ENCODE measurements around the gene RNF150. TPM values are rescaled to one million over a fixed set of nuclear protein-coding genes. Genes with fewer than 3 reads are reported as not detected.
A peak's percentile ranks its signal among the peaks of the same experiment; 100 is the strongest.

RNF150 gene
- total RNA-seq, 1 experiment from 2014 or later = 1.3 TPM

- ChIA-PET POLR2A (interaction anchor here (0.5 kb wide), 1 partner anchor 274 kb away, joined by 3 read pairs; no protein-coding TSS in a partner anchor), CTCF (interaction anchor here (0.5 kb wide), 1 partner anchor 245 kb away, joined by 7 read pairs; the partner anchor contains the start of gene RNF150)
- TF ChIP-seq TCF7L2 (IDR thresholded peaks at IDR 0.05; ENCODE audit: low read depth, low read length) (no peak), SIN3A (IDR thresholded peaks at IDR 0.05; ENCODE audit: borderline replicate concordance, insufficient read depth, low read depth, low read length) (no peak), POLR2AphosphoS5 (IDR thresholded peaks at IDR 0.05; ENCODE audit: low read depth, low read length) (no peak), CTCF (IDR thresholded peaks at IDR 0.05) (no peak), REST (IDR thresholded peaks at IDR 0.05; ENCODE audit: insufficient read depth in 1 of 2, low read depth in 2 of 2, low read length in 1 of 2) (no peak)
- Histone ChIP-seq H3K27ac (ENCODE audit: low read length) (no peak overlapping the region), H3K4me1 (ENCODE audit: control insufficient read depth, insufficient read depth, low read length) (no peaks in the 10 kb centered on the region), H3K27me3 (ENCODE audit: control insufficient read depth, insufficient read depth, low read length) (no peaks in the 10 kb centered on the region), H3K9me3 (ENCODE audit: control insufficient read depth, insufficient read depth, low read depth, low read length) (no peaks in the 10 kb centered on the region), H3K36me3 (ENCODE audit: control insufficient read depth, insufficient read depth, low read length) (no peaks in the 10 kb centered on the region), H3K4me3 (ENCODE audit: low read depth in 2 of 2, low read length in 2 of 2) (no peak overlapping the region)
- ATAC-seq (no peak), DNase-seq (ENCODE audit: low read depth, low spot score) (no peak)
- intact Hi-C loops (cut with micrococcal nuclease; ENCODE audit: unreplicated experiment) (no loop called here), in situ Hi-C loops (cut with HindIII; ENCODE audit: low pct_unique_long_range_greater_than_20kb, low sequenced_read_pairs) (no loop called here)
- BruUV-seq (replicated peaks) = no TSS peak
These were observed 245.2 kb downstream of the RNF150 start for GRCh38 chr4:140888054-140888453.

GRCh38 chr4:140887467-140887866, 245.8 kb downstream of the RNF150 start:
- Histone ChIP-seq H3K27me3 (ENCODE audit: control insufficient read depth, insufficient read depth, low read length) (no peaks in the 10 kb centered on the region), H3K4me1 (ENCODE audit: control insufficient read depth, insufficient read depth, low read length) (no peaks in the 10 kb centered on the region), H3K9me3 (ENCODE audit: control insufficient read depth, insufficient read depth, low read depth, low read length) (no peaks in the 10 kb centered on the region), H3K36me3 (ENCODE audit: control insufficient read depth, insufficient read depth, low read length) (no peaks in the 10 kb centered on the region), H3K27ac (ENCODE audit: low read length) (no peak overlapping the region), H3K4me3 (ENCODE audit: low read depth in 2 of 2, low read length in 2 of 2) (no peak overlapping the region)
- no TSS peak for BruUV-seq (replicated peaks)
- ChIA-PET POLR2A (no interaction called here), CTCF (no interaction called here)
- TF ChIP-seq TCF7L2 (IDR thresholded peaks at IDR 0.05; ENCODE audit: low read depth, low read length) (no peak), SIN3A (IDR thresholded peaks at IDR 0.05; ENCODE audit: borderline replicate concordance, insufficient read depth, low read depth, low read length) (no peak)
- in situ Hi-C loops (cut with HindIII; ENCODE audit: low pct_unique_long_range_greater_than_20kb, low sequenced_read_pairs) (no loop called here), intact Hi-C loops (cut with micrococcal nuclease; ENCODE audit: unreplicated experiment) (no loop called here)
- no peak for ATAC-seq
- DNase-seq (ENCODE audit: low read depth, low spot score) = no peak

- BruUV-seq (replicated peaks) = no TSS peak
- DNase-seq (ENCODE audit: low read depth, low spot score) (peak; percentile 45), ATAC-seq (peak; percentile 81; the same call in 1 of the 2 replicates)
- CTCF ChIA-PET = interaction anchor here (0.7 kb wide), 1 partner anchor 201 kb away, joined by 3 read pairs; no protein-coding TSS in a partner anchor
- intact Hi-C loops (cut with micrococcal nuclease; ENCODE audit: unreplicated experiment) = loop anchor here (1.0 kb wide), 1 partner anchor 23 kb away; no protein-coding TSS in a partner anchor
- in situ Hi-C loops (cut with HindIII; ENCODE audit: low pct_unique_long_range_greater_than_20kb, low sequenced_read_pairs) = no loop called here
- POLR2A ChIA-PET = interaction anchor here (0.9 kb wide), 1 partner anchor 76 kb away, joined by 4 read pairs; no protein-coding TSS in a partner anchor
- no peaks in the 10 kb centered on the region for H3K36me3 ChIP-seq (ENCODE audit: control insufficient read depth, insufficient read depth, low read length)
- no peak overlapping the region for H3K4me3 ChIP-seq (ENCODE audit: low read depth in 2 of 2, low read length in 2 of 2)
- no peaks in the 10 kb centered on the region for H3K4me1 ChIP-seq (ENCODE audit: control insufficient read depth, insufficient read depth, low read length)
- H3K27ac ChIP-seq (ENCODE audit: low read length) = no peak overlapping the region
- no peaks in the 10 kb centered on the region for H3K9me3 ChIP-seq (ENCODE audit: control insufficient read depth, insufficient read depth, low read depth, low read length)
- TF ChIP-seq CTCF (IDR thresholded peaks at IDR 0.05) = peak; percentile 80
- no peak for TF ChIP-seq SIN3A (IDR thresholded peaks at IDR 0.05; ENCODE audit: borderline replicate concordance, insufficient read depth, low read depth, low read length)
- no peaks in the 10 kb centered on the region for H3K27me3 ChIP-seq (ENCODE audit: control insufficient read depth, insufficient read depth, low read length)
These were observed 248.7 kb downstream of the RNF150 start for GRCh38 chr4:140884431-140885058.
